Uterus (tissue), 2 donors: ENCODE measurements around the gene XRCC4.
"Not testable (repeated sequence)": the region's sequence is repeated elsewhere in the genome, so short reads cannot be mapped to it uniquely, and the experiment has no call there.

Experiments used
- CTCF ChIP-seq, 4 experiments: fragments of 200-600 bp in 2 of 4; fragments of 450-650 bp in 2 of 4; sonication (generic) in 2 of 4; IDR thresholded peaks; one replicate each; pipeline ENCODE4 v1.5.1; 2016 to 2019; ENCODE audit warnings: antibody characterized with exemption in 4 of 4, mild to moderate bottlenecking in 2 of 4, moderate library complexity in 1 of 4
- POLR2A ChIP-seq, 2 donors: fragments of 450-650 bp; IDR thresholded peaks; one replicate each; pipeline ENCODE4 v1.6.1; 2016; ENCODE audit warnings: antibody characterized with exemption in 2 of 2, mild to moderate bottlenecking in 1 of 2, moderate library complexity in 1 of 2

GRCh38 chr5:83355482-83356014 lies 278.2 kb downstream of the XRCC4 start:
- TF ChIP-seq POLR2A, CTCF (IDR thresholded peaks at IDR 0.05): not testable (repeated sequence)
